NB4 (cell line): ENCODE measurements around the gene COL4A1.

Source experiments
- MYC ChIP-seq: IDR thresholded peaks from 2 replicates; pipeline ENCODE4 v1.6.1; 2011; ENCODE audit warnings: low read depth, low read length
- POLR2A ChIP-seq: IDR thresholded peaks from 2 replicates; pipeline ENCODE4 v1.6.1; 2011; ENCODE audit warnings: mild to moderate bottlenecking; ENCODE audit not compliant: insufficient read length; ENCODE audit errors: extremely low read depth
- TF ChIP-seq, protein P1 (sequence below): IDR thresholded peaks from one replicate; pipeline ENCODE4 v1.5.1; 2012; ENCODE audit warnings: low read depth, low read length
- TF ChIP-seq, protein P2 (sequence below): IDR thresholded peaks from 2 replicates; pipeline ENCODE4 v1.6.1; 2011; ENCODE audit warnings: low read depth, low read length

DNA sequence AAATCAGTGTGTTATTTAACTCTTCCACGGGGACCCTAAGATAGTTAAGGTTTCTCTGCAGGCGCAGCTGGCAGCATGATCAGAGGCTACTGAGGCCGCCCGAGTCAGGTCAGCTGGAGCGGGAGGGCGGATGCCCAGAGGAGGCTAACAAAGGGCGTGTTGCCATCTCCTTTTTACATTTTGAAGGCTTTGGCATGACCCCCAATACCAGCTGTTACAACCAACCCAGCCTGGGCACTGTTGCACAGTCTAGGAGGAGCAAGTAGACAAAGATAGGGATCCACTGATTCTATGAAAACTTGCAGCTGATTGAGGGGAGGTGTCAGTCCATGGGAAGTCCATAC lies 15.8 kb upstream of the COL4A1 start:
- TF ChIP-seq, protein P1, sequence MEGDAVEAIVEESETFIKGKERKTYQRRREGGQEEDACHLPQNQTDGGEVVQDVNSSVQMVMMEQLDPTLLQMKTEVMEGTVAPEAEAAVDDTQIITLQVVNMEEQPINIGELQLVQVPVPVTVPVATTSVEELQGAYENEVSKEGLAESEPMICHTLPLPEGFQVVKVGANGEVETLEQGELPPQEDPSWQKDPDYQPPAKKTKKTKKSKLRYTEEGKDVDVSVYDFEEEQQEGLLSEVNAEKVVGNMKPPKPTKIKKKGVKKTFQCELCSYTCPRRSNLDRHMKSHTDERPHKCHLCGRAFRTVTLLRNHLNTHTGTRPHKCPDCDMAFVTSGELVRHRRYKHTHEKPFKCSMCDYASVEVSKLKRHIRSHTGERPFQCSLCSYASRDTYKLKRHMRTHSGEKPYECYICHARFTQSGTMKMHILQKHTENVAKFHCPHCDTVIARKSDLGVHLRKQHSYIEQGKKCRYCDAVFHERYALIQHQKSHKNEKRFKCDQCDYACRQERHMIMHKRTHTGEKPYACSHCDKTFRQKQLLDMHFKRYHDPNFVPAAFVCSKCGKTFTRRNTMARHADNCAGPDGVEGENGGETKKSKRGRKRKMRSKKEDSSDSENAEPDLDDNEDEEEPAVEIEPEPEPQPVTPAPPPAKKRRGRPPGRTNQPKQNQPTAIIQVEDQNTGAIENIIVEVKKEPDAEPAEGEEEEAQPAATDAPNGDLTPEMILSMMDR: no peak
- TF ChIP-seq POLR2A: no peak
- TF ChIP-seq MYC: no peak
- TF ChIP-seq, protein P2, sequence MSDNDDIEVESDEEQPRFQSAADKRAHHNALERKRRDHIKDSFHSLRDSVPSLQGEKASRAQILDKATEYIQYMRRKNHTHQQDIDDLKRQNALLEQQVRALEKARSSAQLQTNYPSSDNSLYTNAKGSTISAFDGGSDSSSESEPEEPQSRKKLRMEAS: no peak
